Right lobe of liver (tissue), 4 donors: ENCODE data around the gene NANOG.

Experiments used
- CTCF ChIP-seq, 4 donors: fragments of 200-600 bp in 3 of 4; fragments of 450-650 bp in 1 of 4; IDR thresholded peaks; one replicate each; pipeline versions ENCODE4 v1.5.1 to v1.8.0; 2016 to 2022; ENCODE audit warnings: antibody characterized with exemption in 4 of 4, mild to moderate bottlenecking in 2 of 4
- POLR2A ChIP-seq: fragments of 450-650 bp; IDR thresholded peaks from one replicate; pipeline ENCODE4 v1.6.1; 2017; ENCODE audit warnings: antibody characterized with exemption, mild to moderate bottlenecking
- donor health status: DM: no; HTN: no; CAD: no.
- donor health status: DM: no; HTN: no; CAD: no.
- donor health status: DM: no; HTN: yes; CAD: no.

GRCh38 chr12:7769999-7770398, 19.2 kb upstream of the NANOG start:
- TF ChIP-seq CTCF (IDR thresholded peaks at IDR 0.05) (no peak), POLR2A (no peak)
